NCI-H1417 (cell line): ENCODE measurements around the gene RFX3.

Experiments
- DNase-seq, 3 experiments: peaks; one replicate each; lab custom pipeline; 2025; lab: John Stamatoyannopoulos, UW

The RFX3 gene

DNA sequence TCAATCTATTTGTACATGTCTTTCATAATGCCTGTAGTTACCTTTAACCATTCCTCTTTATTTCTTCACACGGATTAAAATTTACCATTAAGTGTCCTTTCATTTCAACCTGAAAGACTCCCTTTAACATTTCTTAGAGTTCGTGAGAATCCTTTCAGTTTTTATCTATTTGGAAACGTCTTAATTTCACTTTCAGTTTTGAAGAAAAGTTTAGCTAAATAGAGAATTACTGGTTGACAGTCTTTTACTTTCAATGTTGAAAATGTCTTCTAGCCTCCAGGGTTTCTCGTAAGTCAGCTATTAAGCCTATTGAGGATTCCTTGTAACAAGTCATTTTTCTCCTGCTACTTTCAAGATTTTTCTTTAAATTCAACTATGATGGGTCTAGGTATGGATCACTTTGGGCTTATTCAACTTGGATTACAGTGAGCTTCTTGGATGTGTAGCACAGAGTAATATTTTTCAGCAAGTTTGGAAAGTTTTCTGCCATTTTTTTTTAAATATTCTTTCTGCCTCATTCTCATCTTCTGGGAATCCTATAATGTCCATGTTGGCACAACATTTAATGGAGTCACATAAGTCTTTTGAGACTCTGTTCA, 48.5 kb downstream of the RFX3 start:
- no peak for DNase-seq

DNA sequence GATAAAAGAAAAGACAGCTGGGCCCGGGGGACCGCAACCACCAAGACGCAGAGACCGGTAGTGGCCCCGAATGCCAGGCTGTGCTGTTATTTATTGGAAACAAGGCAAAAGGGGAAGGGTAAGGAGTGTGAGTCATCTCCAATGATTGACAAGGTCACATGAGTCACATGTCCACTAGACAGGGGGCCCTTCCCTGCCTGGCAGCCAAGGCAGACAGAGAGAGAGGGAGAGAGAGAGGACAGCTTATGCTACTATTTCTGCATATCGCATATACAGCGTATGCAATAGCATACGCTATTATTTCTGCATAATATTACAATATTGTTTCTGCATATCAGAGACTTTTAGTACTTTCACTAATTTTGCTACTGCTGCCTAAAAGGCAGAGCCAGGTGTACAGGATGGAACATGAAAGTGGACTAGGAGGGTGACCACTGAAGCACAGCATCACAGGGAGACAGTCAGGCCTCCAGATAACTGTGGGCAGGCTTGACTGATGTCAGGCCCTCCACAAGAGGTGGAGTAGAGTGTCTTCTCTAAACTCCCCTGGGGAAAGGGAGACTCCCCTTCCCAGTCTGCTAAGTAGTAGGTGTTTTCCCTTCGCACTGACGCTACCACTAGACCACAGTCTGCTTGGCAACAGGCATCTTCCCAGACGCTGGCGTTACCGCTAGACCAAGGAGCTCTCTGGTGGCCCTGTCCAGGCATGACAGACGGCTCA, 50.3 kb downstream of the RFX3 start:
- DNase-seq: no peak

DNA sequence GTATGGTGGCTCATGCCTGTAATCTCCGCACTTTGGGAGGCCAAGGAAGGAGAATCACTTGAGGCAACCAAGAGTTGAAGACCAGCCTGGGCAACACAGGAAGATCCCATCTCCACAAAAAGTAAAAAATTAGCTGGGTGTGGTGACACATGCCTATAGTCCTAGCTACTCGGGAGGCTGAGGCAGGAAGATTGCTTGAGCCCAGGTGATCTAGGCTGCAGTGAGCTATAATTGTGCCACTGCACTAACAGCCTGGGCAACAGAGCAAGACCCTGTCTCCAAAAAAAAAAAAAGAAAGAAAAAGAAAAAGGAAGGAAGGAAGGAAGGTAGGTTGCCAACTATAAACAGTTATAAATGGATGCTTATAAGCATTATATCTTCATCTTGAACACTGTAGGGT, 51.0 kb downstream of the RFX3 start:
- no peak for DNase-seq

DNA sequence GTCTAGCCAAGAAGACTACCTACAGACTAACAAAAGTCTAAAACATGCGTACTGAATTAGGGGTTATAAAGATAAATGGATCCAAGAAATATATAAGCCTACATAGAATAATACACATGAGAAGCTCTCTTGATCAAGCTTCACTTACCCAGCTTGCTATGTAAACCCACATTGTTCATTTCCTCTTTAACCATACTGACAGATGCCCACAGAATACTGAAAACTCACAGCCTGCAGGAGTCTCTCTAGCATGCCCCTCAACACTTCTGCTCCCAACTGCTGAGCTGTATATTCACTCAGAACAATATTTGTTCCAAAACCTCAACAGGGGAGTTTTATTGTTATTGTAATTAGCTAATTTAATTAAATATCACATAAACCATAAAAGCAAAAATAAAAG, 52.4 kb downstream of the RFX3 start:
- no peak for DNase-seq

DNA sequence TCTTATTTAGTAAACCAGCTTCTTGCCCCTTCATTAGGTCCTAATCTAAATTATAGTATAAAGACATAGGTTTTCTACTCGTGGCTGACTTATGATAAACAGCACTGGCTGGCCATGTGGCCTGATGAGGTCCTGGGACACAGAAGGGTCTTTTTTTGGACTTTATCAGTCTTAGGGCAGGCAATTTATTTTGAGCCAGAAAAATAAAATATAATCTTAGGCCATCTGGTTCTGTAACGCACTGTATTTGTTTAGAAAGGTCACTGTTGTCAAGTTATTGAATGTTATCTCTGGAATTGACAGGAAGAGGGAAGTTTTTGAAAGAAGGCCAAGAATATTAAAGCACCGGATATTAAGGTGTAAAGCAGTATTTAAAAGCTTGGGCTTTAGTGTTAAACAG, 53.9 kb downstream of the RFX3 start:
- DNase-seq: no peak

DNA sequence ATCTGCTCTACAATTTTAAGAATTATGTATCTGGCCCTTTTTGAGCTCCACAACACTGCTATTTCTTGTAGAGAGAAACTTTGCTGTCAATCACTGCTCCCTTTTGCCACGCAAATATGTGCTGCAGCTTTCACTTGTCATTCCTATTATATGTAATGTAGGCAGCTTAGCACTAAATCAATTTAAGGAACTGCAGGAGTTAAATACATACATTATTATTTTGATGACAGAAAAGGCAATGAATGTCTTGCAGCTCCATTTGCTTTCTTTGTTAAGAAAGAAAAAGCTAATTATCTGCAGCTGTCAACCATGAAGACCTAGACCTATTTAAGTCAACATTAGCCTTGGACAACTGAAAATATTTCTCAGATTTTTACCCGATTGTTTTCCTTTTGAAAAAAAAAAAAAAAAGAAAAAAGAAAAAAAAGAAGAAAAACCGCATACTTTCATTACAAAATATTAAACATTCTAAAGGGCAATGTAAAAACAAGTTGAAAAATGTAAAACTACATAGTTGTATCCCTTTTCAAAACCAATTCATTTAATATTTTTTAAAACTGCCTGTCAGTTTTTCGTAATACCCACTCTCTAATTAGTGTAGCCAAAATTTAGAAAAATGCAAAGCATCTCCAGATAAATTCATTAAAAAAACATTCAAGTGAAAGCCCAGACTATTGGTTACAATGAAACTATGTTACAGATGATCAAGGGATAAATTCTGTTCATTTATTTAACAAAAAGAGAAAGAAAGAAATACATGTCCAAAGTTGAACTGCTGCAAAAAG, 57.2 kb downstream of the RFX3 start:
- peak in 2 of 3 experiments; percentile 14 to 81 for DNase-seq

DNA sequence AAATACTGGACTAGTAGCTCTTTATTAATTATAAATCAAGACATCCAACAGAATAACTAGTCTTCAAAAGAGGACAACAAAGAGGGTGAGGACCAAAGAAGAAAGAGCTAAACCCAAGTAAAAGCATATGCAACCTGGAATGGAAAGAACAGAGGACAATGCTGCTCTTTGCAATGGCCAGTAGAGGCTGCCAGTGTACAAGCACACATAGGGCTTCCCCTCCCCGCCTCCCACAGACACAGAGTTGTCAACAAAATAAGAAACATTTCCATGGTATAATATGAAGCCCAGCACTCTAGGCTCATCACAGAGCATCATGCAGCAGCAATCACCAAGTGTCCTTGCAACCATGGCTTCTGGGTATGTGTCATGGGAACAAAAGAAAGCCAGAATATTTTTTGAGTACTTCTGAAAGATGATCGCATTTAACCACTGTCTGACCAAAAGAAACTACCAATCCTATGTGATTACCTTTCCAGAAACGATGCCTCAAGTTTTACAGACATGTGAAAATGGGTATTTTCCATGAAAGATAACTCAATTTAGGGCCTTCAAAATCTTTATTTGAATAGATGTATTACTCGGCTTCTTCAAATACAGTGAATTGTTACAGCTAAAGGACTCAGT, 58.1 kb downstream of the RFX3 start:
- DNase-seq: peak; percentile 39 to 80 (median 52)

DNA sequence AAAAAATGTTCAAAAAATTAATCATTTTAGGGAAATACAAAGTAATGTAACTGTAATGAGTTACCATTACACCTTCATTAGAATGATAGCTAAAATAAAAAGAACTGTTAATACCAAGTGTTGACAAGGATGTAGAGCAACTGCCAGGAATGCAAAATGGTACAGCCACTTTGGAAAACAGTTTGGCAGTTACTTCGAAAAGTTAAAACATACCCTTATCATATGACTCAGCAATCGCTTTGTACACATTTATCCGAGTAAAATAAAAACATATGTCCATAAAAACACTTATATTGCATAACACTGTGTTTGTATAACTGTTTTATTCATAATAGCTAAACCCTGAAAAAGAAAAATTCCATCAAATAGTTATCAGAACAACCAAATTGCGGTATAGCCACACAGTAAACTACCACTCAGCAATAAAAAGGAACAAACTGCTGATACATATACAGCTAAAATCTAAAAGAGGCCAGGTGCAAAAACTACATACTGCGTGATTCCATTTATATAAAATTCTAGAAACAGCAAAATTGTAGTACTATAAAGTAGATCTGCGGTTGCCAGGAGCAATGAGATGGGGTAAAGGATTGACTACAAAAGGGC, 61.7 kb downstream of the RFX3 start:
- no peak for DNase-seq

DNA sequence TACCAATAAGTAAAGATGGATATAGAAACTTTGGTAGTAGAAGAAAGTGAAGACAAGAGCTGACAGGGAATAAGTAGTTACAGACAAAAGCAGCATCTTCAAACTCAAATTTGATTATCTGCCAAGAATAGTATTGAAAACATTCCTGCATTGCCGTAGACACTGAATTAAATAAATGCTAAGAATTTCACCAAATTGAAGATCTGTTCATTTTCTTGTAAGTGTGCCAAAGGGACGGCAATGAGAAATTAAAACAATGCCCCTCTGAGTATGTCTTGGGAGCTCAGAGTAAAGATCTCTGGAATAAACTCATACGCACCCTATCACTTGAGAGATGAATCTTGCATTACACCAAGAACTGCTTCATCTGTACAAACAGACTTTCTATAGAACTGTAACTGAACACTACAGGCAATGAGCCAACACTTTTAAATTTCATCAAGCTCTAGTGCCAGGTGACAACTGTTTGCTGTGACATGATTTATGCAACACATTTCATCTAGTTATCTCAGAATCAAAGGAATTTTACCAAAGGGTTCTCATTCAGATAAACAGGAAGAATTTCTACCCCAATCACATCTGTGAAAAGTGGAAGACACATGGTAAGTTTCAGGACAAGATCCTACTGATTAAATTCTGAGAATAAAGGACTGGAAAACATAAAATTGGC, 66.9 kb downstream of the RFX3 start:
- peak in 2 of 3 experiments; percentile 62 to 66 for DNase-seq

DNA sequence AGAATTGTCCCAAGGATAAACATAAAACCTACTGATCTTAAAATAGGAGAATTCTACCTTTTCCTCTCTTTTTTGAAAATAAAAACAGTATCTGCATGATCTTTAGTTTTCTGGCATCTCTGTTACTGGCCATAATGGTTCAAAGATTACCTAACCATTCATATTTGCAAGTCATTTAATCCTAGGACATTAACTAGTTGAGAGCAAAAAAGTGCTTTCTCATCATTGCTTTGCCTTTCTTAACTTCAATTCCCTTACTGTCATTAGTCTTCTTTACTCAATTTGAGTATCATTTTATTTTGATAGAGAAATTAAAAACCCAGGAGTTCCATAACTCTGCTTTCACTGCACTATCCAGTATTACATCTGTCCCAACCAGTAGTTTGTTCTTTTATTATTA, 68.6 kb downstream of the RFX3 start:
- DNase-seq: no peak

DNA sequence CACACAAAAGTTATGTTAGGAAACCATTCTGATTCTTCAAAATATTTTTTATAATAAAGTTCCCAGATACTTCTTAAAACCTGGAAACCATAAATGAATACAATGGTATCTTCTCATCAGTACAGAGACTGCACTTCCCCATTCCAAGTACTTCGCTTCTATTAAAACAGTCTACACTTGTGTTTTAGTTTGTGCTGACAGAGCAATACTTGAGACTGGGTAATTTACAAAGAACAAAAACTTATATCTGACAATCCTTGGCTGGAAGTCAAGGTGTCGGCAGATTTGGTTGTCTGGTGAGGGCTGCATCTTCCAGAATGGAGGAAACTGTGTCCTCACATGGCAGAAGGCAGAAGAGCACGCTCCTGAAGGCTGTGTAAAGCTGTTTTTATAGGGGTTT, 70.1 kb downstream of the RFX3 start:
- no peak for DNase-seq

DNA sequence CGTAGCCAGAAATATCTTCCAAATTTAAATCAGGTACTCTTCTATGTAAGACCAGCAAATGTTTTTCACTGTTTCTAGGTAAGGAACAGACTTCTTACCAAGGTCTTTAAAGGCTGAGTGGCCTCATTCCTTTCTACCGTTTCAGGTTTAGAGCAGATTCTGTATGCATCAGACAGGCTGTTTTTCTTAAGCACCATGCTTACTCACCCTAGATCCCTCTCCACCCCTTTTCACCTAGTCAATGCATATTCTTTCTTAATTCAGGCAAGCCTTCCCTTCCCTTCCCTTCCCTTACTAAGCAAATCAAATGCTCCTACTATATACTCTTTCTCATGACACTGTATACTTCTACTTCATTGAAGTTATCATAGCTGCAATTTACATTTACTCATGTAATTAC, 70.7 kb downstream of the RFX3 start:
- no peak for DNase-seq

DNA sequence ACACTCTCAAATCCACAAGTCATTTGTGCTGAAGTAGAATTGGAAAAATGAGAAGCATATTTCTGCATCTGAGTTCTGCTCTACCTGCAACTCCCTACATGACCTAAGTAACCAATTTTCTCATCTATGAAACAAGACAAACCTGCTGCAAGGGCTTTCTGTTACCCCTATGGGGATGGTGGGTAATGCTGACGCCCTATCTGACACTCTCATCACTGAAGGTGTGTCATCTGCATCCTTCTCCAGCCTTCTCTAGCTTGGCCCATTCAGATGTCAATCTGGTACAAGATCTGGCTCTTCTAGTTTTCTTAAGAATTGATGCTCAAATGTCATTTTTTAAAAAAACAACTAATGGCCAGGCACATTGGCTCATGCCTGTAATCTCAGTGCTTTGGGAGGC, 73.8 kb downstream of the RFX3 start:
- no peak for DNase-seq

DNA sequence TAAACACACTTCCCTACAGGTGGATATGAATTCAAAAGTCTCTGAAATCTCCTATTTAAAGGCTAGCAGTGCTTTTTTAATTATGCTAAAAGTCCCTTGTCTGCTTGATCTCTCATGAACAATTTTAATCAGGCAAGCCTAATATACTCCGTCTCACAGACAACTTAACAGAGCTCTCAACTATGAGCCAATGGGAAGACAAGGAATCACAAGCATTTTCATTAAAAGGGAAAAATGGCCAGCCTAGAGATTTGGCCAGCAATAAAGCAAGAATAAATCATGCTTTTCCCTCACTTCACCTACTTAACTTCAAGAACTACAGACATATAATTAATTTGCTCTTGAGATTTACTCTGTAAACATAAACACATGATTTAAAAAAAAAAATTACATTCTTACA, 78.0 kb downstream of the RFX3 start:
- peak in 1 of 3 experiments; percentile 45 for DNase-seq

DNA sequence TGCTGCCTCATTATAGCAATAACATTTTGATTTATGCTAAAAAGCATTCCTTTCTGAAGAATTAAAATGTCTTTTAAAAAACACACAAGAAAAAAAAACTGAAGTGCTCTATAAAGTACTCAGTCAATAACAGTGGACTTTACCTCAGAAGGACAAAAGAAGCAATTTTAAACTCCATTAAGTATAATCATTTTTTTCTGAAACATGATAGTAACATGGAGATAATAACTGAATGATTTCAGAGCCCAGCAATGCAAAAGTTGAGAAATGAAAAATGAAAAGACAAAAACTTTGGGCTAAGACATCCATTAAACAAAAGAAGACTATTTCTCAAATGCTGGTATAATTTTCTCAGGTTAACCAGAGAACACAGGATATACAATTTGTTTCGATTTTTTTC, 78.7 kb downstream of the RFX3 start:
- peak in 1 of 3 experiments; percentile 45 for DNase-seq

DNA sequence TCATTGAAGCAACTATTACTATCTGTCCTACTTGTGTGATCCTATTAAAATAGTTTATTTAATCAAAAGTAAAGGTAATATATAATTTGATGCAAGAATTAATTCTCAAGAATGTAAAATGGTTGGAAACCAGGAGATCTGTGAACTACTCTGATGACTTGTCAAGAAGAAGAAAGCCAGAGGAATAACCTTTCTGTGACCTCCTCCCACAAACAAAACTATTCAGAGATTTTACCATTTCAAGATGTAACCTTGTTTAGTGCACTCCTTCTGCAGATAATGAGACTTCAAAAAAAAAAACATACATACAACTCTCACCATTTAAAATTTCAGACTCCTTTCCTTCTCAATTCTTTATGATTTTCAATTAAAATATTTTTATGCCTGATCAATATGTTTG, 79.5 kb downstream of the RFX3 start:
- DNase-seq: no peak

DNA sequence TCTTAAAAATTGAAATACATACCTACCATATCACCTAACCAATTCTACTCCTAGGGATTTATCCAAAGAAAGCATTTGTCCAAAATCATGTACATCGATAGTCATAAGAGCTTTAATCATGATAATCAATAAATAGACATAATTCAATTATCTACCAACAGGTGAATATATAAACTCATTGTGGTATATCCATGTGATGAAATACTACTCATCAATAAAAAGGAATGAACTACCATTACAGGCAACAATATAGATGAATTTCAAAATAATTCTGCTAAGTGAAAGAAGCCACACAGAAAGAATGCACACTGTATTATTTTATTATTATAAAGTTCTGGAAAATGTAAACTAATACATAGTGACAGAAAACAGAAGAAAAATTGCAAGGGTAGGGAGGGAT, 81.8 kb downstream of the RFX3 start:
- DNase-seq: no peak

DNA sequence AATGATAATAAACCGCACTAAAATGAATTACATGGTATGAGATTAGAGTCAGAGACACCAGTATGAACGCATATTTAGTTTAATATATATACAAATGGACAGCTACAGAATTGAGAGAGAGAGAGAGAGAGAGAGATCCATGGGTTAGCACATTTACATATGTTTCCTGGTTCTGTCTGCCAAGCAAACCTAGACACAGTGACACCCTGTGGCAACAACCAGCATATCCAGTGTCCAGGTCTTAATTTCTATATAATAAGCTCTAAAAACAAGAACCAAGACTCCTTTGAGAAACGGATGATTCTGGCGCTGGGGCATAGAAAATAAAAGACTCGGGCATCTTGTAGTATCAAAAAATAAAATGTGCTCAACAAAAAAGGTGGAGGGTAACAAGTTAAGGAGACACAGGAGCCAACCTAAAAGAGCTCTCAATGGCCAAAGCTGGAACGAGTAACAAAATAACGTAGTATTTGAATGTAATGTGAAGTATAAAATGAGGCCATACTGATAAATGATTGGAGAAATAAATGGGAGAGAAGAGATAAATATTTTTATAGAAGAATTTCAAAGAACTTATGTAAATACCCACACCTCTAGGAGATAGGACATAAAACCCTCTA, 84.5 kb downstream of the RFX3 start:
- DNase-seq: peak in 2 of 3 experiments; percentile 13 to 38

DNA sequence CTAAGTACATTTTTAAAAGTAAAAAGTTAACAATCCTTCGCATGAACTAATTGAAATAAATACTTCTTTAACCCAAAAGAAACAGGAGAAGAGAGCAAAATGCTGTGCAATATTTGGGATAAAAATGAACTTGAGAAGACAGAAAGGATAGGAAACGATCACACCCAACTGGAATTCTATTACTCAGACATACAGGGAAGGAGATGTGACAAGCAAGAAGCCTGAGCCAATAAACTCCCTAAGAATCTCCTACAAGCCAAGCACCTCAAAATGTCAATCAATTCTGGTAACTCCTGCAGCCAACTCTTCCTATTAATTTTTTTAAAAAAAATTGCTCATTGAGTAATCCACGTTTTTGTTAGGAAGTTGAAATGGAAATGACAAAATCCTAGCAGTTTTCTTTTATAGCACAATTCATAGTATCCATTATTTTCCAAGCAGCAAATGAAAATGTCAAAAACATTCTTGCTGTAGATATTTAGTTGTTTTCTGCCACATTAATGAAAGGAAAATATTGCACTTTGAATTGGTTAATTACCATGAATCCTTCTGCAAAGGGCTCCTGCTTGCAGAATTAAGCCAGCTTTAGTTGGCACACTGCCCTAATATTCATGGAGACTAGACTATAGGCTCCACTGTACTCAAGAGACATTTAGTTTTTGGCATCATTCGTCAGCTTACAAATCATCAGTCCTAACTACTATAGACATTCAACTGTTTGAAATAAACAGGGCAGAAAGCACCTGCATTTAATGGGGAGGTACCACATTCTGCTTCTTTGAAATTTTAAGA, 89.0 kb downstream of the RFX3 start:
- DNase-seq: peak in 1 of 3 experiments; percentile 46

DNA sequence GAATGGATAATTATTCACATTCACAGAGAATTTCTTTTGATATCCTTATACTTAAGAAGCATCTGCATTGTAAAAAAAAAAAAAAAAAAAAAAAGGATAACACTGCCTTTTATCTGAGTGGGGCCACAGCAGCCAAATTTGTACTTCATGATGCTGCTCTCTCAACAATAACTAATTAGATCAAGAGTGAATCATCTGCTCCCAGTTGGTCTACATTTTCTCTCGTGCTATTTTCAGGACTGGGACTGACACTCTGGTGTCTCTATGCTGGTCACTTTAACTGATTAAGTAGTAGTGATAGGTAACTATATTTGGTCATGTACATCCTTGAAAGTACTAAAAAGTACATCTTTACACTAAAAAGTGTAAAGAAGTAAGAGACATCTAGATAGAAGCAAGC, 90.1 kb downstream of the RFX3 start:
- no peak for DNase-seq
